Mesenchymal stem cell (in vitro differentiated cells and primary cell): ENCODE data around the gene AGAP3.

Experiments used
- DNase-seq: peaks from one replicate; pipeline ENCODE4 v3.0.0-alpha.2; 2013
- H2AFZ ChIP-seq: one replicate; pipeline ENCODE4 v1.6.1; 2013; ENCODE audit warnings: low read depth, mild to moderate bottlenecking, control low read depth, inconsistent platforms, low read length, moderate library complexity
- H2AK5ac ChIP-seq: 2 replicates; pipeline ENCODE4 v1.6.1; 2013; ENCODE audit warnings: low read length, moderate library complexity, mild to moderate bottlenecking, inconsistent platforms; ENCODE audit not compliant: severe bottlenecking
- H2BK120ac ChIP-seq: one replicate; pipeline ENCODE4 v1.6.1; 2013; ENCODE audit warnings: low read depth, mild to moderate bottlenecking, inconsistent platforms, low read length, moderate library complexity
- H2BK12ac ChIP-seq, 2 experiments: one replicate each; pipeline ENCODE4 v1.6.1; 2013; ENCODE audit warnings: inconsistent platforms in 2 of 2, low read length in 2 of 2, mild to moderate bottlenecking in 2 of 2, moderate library complexity in 2 of 2, control low read depth in 1 of 2
- H2BK15ac ChIP-seq: one replicate; pipeline ENCODE4 v1.6.1; 2013; ENCODE audit warnings: mild to moderate bottlenecking, low read depth, inconsistent platforms; ENCODE audit not compliant: poor library complexity, severe bottlenecking
- H2BK5ac ChIP-seq: 2 replicates; pipeline ENCODE4 v1.6.1; 2013; ENCODE audit warnings: low read depth, mild to moderate bottlenecking, low read length, control low read depth, inconsistent platforms; ENCODE audit not compliant: poor library complexity, severe bottlenecking
- H3K14ac ChIP-seq, 2 experiments: one replicate each; pipeline ENCODE4 v1.6.1; 2013; ENCODE audit warnings: inconsistent platforms in 2 of 2, low read length in 2 of 2, control low read depth in 1 of 2, mild to moderate bottlenecking in 1 of 2, moderate library complexity in 1 of 2
- H3K18ac ChIP-seq, 2 experiments: one replicate each; pipeline ENCODE4 v1.6.1; 2013; ENCODE audit warnings: inconsistent platforms in 2 of 2, low read length in 2 of 2, control low read depth in 1 of 2, low read depth in 1 of 2, mild to moderate bottlenecking in 1 of 2
- H3K23ac ChIP-seq, 2 experiments: one replicate each; pipeline ENCODE4 v1.6.1; 2013; ENCODE audit warnings: inconsistent platforms in 2 of 2, low read length in 2 of 2, mild to moderate bottlenecking in 2 of 2, moderate library complexity in 2 of 2, control low read depth in 1 of 2
- H3K27ac ChIP-seq: 2 replicates; pipeline ENCODE4 v1.5.1; 2013; ENCODE audit warnings: mild to moderate bottlenecking, moderate library complexity, low read length, control low read depth, inconsistent platforms; ENCODE audit not compliant: poor library complexity, severe bottlenecking
- H3K27me3 ChIP-seq, 2 experiments: 2 replicates each; pipeline versions ENCODE4 v1.6.1 to v1.7.0; 2013; ENCODE audit warnings: low read length in 2 of 2, mild to moderate bottlenecking in 2 of 2, moderate library complexity in 2 of 2, control low read depth in 1 of 2, inconsistent platforms in 1 of 2; ENCODE audit not compliant: control insufficient read depth in 1 of 2, insufficient read depth in 1 of 2
- H3K36me3 ChIP-seq, 2 experiments: 2 replicates each; pipeline versions ENCODE4 v1.6.1 to v1.7.0; 2013; ENCODE audit warnings: low read length in 2 of 2, control low read depth in 1 of 2, inconsistent platforms in 1 of 2, low read depth in 1 of 2, mild to moderate bottlenecking in 1 of 2; ENCODE audit not compliant: insufficient read depth in 2 of 2, control insufficient read depth in 1 of 2
- H3K4ac ChIP-seq, 2 experiments: one replicate each; pipeline ENCODE4 v1.6.1; 2013; ENCODE audit warnings: inconsistent platforms in 2 of 2, low read length in 2 of 2, mild to moderate bottlenecking in 2 of 2, moderate library complexity in 2 of 2, control low read depth in 1 of 2, low read depth in 1 of 2
- H3K4me1 ChIP-seq: 2 replicates; pipeline ENCODE4 v1.6.1; 2013; ENCODE audit warnings: low read depth, low read length, control low read depth; ENCODE audit not compliant: control insufficient read depth, insufficient read depth
- H3K4me2 ChIP-seq: 2 replicates; pipeline ENCODE4 v1.6.1; 2013; ENCODE audit warnings: low read length, mild to moderate bottlenecking, inconsistent platforms; ENCODE audit not compliant: poor library complexity, severe bottlenecking
- H3K4me3 ChIP-seq, 2 experiments: 2 replicates each; pipeline versions ENCODE4 v1.5.1 to v1.7.0; 2013; ENCODE audit warnings: low read length in 2 of 2, mild to moderate bottlenecking in 2 of 2, control low read depth in 1 of 2, low read depth in 1 of 2; ENCODE audit not compliant: insufficient read depth in 1 of 2
- H3K79me1 ChIP-seq: replicated peaks from 2 replicates; pipeline ENCODE4 v1.6.1; 2013; ENCODE audit warnings: mild to moderate bottlenecking, control low read depth, low read length, inconsistent platforms; ENCODE audit not compliant: poor library complexity, severe bottlenecking
- H3K9ac ChIP-seq: 2 replicates; pipeline ENCODE4 v1.7.0; 2013; ENCODE audit warnings: mild to moderate bottlenecking, low read length, moderate library complexity
- H3K9me3 ChIP-seq: 2 replicates; pipeline ENCODE4 v1.7.0; 2013; ENCODE audit warnings: mild to moderate bottlenecking, low read length; ENCODE audit not compliant: control insufficient read depth
- H4K8ac ChIP-seq: one replicate; pipeline ENCODE4 v1.6.1; 2013; ENCODE audit warnings: inconsistent platforms, mild to moderate bottlenecking, low read length, moderate library complexity
- H4K91ac ChIP-seq: one replicate; pipeline ENCODE4 v1.6.1; 2013; ENCODE audit warnings: mild to moderate bottlenecking, low read length, inconsistent platforms
- WGBS: methylation state at CpG from one replicate; pipeline ENCODE4 v1.1.7; 2013; ENCODE audit warnings: mixed read lengths; 5-methylcytosine and 5-hydroxymethylcytosine counted together

The AGAP3 gene

GRCh38 chr7:151069841-151070573 lies 16.3 kb upstream of the AGAP3 start:
- 98% methylated on average over 17 of the region's 17 CpGs for WGBS
- Histone ChIP-seq H3K23ac (no peak overlapping the region), H4K91ac (no peak overlapping the region), H3K14ac (no peak overlapping the region), H3K4me3 (no peak overlapping the region), H3K27ac (no peak overlapping the region), H2AFZ (no peak overlapping the region), H2BK15ac (no peak overlapping the region), H3K36me3 (peaks cover 86 to 92% of the 10 kb centered on the region in 2 experiments), H3K4ac (no peak overlapping the region), H3K18ac (no peak overlapping the region), H3K4me1 (peaks cover 16% of the 10 kb centered on the region), H2BK120ac (no peak overlapping the region), H2BK5ac (no peak overlapping the region), H3K27me3 (no peaks in the 10 kb centered on the region), H3K9me3 (no peaks in the 10 kb centered on the region), H4K8ac (no peak overlapping the region), H2AK5ac (no peak overlapping the region), H3K79me1 (peaks cover 52% of the 10 kb centered on the region), H2BK12ac (no peak overlapping the region), H3K4me2 (no peak overlapping the region), H3K9ac (no peak overlapping the region)
- DNase-seq, result no peak

DNA sequence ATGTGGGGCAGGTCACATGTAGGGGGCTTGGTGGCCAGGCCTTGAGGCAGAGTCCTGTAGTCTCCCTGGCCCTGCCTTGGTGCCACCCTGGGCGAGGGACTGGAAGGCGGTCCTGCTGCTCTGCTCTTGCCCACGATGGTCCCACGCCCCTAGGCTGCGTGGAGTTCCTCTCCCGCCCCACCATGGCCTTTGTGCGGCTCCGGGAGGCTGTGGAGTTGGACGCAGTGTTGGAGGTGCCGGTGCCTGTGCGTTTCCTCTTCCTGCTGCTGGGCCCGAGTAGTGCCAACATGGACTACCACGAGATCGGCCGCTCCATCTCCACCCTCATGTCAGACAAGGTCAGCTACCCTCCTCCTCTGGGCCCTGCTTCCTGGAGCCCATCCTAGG lies 15.7 kb upstream of the AGAP3 start:
- no peak overlapping the region for H2BK15ac ChIP-seq
- WGBS, result 95% methylated on average over 15 of the region's 15 CpGs
- H3K27me3 ChIP-seq, result no peaks in the 10 kb centered on the region

DNA sequence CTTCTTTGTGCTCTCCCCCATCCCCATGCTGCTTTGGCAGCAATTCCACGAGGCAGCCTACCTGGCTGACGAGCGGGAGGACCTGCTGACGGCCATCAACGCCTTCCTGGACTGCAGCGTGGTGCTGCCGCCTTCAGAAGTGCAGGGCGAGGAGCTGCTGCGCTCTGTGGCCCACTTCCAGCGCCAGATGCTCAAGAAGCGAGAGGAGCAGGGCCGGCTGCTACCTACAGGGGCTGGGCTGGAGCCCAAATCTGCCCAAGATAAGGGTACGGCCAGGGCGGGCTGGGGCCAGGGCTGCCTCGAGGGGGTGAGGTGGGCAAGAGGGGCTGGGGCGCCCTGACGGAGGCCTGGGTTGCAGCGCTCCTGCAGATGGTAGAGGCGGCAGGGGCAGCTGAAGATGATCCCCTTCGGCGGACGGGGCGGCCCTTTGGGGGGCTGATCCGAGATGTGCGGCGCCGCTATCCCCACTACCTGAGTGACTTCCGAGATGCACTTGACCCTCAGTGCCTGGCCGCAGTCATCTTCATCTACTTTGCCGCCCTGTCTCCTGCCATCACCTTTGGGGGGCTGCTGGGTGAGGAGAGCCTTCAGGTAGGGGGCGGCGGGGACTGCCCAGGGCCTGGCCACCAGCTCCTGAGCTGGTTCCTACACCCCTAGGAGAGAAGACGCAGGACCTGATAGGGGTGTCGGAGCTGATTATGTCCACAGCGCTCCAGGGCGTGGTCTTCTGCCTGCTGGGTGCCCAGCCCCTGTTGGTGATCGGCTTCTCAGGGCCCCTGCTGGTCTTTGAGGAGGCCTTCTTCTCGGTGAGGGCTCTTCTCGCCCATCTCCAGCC lies 15.0 kb upstream of the AGAP3 start:
- Histone ChIP-seq H3K23ac (no peak overlapping the region), H3K14ac (no peak overlapping the region), H3K4me3 (no peak overlapping the region), H4K91ac (no peak overlapping the region), H3K79me1 (peaks cover 49% of the 10 kb centered on the region), H3K9me3 (no peaks in the 10 kb centered on the region), H2BK5ac (no peak overlapping the region), H3K27ac (no peak overlapping the region), H2BK15ac (peak overlapping the region; percentile 82), H3K4me1 (peaks cover 14% of the 10 kb centered on the region), H3K18ac (no peak overlapping the region), H2BK120ac (no peak overlapping the region), H3K27me3 (no peaks in the 10 kb centered on the region), H3K4me2 (no peak overlapping the region), H2BK12ac (no peak overlapping the region), H2AFZ (no peak overlapping the region), H2AK5ac (no peak overlapping the region), H3K9ac (no peak overlapping the region), H3K4ac (no peak overlapping the region), H4K8ac (no peak overlapping the region), H3K36me3 (peaks cover 86 to 92% of the 10 kb centered on the region in 2 experiments)
- DNase-seq, result no peak
- WGBS, result 96% methylated on average over 39 of the region's 39 CpGs

More for the DNA sequence above, 15.7 kb upstream of the AGAP3 start:
- no peak overlapping the region for H3K18ac ChIP-seq
- no peaks in the 10 kb centered on the region for H3K9me3 ChIP-seq
- no peak overlapping the region for H3K4me3 ChIP-seq
- H3K9ac ChIP-seq, result no peak overlapping the region
- H2BK5ac ChIP-seq, result no peak overlapping the region
- no peak overlapping the region for H2BK120ac ChIP-seq
- H3K36me3 ChIP-seq, result peaks cover 86 to 92% of the 10 kb centered on the region in 2 experiments
- H3K27ac ChIP-seq, result no peak overlapping the region
- no peak overlapping the region for H3K23ac ChIP-seq
- H3K79me1 ChIP-seq, result peaks cover 51% of the 10 kb centered on the region
- no peak for DNase-seq
- no peak overlapping the region for H2AFZ ChIP-seq
- H2BK12ac ChIP-seq, result no peak overlapping the region
- no peak overlapping the region for H3K4me2 ChIP-seq
- H3K4ac ChIP-seq, result no peak overlapping the region
- H3K14ac ChIP-seq, result no peak overlapping the region
- H4K8ac ChIP-seq, result no peak overlapping the region
- no peak overlapping the region for H2AK5ac ChIP-seq
- H3K4me1 ChIP-seq, result peaks cover 16% of the 10 kb centered on the region
- H4K91ac ChIP-seq, result no peak overlapping the region

DNA sequence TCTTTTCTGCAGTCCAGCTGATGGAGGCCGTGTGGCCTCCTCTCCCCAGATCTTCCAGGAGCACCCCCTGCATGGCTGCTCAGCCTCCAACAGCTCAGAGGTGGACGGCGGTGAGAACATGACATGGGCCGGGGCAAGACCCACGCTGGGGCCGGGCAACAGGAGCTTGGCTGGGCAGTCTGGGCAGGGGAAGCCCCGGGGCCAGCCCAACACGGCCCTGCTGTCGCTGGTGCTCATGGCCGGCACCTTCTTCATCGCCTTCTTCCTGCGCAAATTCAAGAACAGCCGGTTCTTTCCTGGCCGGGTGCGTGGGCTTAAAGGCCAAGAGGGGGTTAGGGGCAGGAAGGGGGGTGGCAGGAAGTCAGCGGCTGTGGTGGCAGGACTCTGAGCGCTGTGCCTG lies 12.3 kb upstream of the AGAP3 start:
- no peak overlapping the region for H3K14ac ChIP-seq
- H2AFZ ChIP-seq, result no peak overlapping the region
- no peak overlapping the region for H2BK12ac ChIP-seq
- no peak overlapping the region for H3K18ac ChIP-seq
- no peak overlapping the region for H3K27ac ChIP-seq
- no peak overlapping the region for H3K23ac ChIP-seq
- H3K4me1 ChIP-seq, result peaks cover 17% of the 10 kb centered on the region
- H3K27me3 ChIP-seq, result no peaks in the 10 kb centered on the region
- no peak for DNase-seq
- no peak overlapping the region for H3K9ac ChIP-seq
- peaks cover 58% of the 10 kb centered on the region for H3K79me1 ChIP-seq
- H4K91ac ChIP-seq, result no peak overlapping the region
- no peak overlapping the region for H2BK15ac ChIP-seq
- H3K4me2 ChIP-seq, result no peak overlapping the region
- H3K4me3 ChIP-seq, result no peak overlapping the region
- WGBS, result 99% methylated on average over 17 of the region's 17 CpGs
- peaks cover 85 to 97% of the 10 kb centered on the region in 2 experiments for H3K36me3 ChIP-seq
- H2AK5ac ChIP-seq, result no peak overlapping the region
- H3K9me3 ChIP-seq, result no peaks in the 10 kb centered on the region
- H2BK5ac ChIP-seq, result no peak overlapping the region
- no peak overlapping the region for H3K4ac ChIP-seq
- H2BK120ac ChIP-seq, result no peak overlapping the region
- no peak overlapping the region for H4K8ac ChIP-seq
